SW 1271 (cell line): Measurements from ENCODE around the gene PRKAG2.
A peak's percentile ranks its signal among the peaks of the same experiment; 100 is the strongest.
"Not testable (repeated sequence)": the region's sequence is repeated elsewhere in the genome, so short reads cannot be mapped to it uniquely, and the experiment has no call there.

Experiments used
- DNase-seq, 2 experiments: peaks; one replicate each; lab custom pipeline; 2025; lab: John Stamatoyannopoulos, UW

PRKAG2 gene

DNA sequence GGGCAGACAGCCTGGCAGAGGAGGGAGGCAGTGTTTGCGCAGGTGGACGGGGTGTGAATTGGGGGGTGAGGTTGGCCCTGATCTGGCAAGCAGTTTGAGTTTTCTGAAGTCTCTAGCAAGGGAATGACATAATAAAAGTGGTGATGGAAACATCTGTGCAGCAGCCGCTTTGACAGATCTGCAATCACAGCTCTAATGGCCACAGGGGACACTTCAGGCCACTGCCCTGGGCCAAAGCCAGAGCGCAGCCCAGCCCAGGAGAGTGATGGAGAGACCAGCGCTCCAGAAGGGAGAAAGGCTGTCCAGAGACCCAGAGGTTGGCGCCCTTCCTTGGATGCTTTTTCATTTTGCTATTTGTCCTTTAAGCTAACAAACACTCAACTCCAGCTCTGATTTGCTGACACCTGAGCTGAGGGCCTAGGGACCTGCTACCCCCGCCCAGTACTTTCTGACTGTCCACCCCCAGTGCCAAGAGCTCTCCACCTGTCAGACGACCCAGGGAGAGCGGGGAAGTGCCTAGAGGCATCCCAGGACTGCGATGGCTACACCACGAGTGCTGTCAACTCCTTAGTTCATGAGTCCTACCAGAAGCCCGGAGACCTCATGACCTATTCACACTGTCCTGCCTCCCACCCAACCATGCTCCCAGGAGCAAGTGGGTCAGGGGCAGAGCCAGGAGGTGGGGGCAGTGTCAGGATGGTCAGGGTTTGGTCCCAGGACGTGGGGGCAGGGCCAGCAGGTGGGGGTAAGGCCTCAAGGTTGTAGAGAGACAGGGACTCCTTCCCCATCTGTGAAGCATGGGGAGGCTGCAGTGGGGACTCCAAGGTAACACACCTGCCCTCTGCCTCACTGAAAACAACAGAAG lies 112.6 kb downstream of the PRKAG2 start:
- no peak for DNase-seq

DNA sequence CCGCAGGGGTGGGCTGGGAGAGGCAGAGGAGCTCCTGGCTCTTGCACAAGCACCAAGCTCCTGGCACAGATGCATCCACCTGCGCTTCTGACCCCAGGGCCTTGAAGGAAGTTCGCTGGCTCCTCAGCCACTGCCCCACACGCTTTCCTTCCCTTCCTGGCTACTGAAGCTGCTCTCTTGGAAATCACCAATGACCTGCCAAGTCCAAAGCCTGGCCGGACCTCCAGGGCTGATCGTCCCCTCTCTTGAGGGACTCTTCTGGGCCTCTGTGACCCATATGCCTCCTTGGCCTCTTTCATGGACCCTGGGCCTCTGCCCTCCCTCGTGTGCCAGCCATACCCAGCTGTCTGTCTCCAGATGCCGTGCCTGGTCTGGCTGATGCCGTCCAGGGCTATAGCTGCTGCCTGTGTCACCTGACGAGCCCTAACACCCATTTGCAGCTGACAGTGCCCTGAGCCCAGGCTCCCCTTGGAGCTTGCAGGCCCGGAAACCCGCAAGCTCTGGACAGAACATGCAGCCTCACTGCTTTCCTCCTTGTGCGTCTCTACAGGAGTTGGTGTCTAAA lies 113.4 kb downstream of the PRKAG2 start:
- DNase-seq = no peak

DNA sequence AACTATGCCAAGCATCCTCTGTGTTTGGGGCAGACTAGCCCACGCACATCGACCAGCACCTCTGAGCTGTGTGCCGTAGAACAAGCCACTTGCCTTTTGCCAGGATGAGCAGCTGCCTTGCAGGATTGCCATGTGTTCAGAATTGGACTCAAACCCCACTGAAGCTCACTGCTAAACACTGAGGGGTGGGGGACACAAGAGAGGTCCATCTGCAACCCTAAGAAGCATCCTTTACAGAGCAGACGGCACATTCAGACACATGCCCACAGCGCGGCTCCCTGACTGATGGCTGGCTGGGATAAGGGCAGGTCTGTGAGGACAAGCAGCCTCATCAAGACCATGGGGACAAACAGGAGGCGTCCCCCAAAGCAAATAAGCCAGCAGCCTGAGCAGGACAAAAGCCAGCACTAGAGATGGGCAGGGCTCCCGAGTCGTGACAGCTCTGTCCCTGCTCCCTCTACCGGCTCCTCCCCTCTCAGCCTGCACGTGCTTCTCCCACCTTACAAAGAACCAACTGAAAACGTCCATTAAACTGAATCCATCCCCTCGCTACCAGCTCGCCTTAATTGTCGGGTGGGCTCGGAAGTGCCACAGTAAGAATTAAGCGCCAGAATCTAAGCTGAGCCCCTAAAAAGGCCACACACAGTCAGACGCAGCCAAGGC lies 114.2 kb downstream of the PRKAG2 start:
- DNase-seq = no peak

DNA sequence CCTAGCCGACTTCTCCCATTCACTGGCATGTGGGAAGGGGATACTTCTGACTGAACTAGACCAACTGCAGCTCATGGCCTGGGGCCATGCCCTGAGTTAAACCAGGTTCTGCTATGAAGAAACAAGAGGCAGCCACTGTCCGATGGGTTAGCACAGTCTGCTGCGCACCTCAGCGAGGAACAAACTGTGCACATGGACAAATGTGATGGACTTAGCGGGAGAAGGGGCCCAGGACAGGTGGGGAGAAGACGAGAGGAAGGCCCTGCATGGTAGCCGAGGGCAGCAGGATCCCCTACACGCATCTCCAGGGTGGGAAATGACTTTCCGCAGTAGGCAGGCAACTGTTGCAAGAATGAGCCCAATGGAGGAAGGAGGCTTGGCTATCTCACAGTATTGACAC lies 115.0 kb downstream of the PRKAG2 start:
- DNase-seq = no peak

DNA sequence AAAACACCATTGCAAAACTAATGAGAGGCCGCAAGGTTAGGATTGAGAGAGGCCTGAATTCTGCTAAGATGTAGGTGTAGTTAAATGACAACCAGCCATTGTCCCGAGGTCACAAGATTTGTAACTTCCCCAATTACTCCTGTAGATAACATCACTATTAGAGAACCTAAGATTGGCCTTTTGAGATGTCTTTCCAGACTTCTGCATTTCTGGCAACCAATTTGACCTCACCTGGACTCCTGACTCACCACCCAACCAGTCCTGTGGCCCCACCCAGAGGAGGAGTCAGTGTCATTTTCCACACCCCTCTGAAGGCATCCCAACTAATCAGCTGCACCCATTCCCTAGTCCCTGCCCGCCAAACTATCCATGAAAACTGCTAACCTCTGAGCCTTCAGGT lies 115.7 kb downstream of the PRKAG2 start:
- no peak for DNase-seq

DNA sequence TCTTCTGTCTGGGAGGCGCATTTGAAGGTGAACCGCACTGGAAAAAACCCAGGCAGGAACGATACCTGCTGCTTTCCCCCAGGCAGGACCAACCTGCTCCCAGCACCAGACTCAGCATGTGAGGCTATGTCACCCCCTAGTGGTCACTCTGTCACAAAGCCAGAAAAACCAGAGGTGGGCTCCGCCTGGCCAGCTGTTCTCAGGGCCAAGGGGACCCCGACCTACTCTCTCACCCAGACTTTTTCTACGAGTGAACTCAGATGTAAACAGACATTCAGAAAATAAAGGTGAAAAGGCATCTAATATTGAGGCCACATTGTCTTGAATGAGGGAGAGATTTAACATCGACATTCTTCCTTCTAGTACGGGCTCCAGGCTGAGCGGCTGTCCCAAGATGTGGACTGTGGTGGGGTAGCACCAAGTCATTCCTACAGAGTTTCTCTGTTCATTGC lies 117.3 kb downstream of the PRKAG2 start:
- peak in 1 of 2 experiments; percentile 66 for DNase-seq

DNA sequence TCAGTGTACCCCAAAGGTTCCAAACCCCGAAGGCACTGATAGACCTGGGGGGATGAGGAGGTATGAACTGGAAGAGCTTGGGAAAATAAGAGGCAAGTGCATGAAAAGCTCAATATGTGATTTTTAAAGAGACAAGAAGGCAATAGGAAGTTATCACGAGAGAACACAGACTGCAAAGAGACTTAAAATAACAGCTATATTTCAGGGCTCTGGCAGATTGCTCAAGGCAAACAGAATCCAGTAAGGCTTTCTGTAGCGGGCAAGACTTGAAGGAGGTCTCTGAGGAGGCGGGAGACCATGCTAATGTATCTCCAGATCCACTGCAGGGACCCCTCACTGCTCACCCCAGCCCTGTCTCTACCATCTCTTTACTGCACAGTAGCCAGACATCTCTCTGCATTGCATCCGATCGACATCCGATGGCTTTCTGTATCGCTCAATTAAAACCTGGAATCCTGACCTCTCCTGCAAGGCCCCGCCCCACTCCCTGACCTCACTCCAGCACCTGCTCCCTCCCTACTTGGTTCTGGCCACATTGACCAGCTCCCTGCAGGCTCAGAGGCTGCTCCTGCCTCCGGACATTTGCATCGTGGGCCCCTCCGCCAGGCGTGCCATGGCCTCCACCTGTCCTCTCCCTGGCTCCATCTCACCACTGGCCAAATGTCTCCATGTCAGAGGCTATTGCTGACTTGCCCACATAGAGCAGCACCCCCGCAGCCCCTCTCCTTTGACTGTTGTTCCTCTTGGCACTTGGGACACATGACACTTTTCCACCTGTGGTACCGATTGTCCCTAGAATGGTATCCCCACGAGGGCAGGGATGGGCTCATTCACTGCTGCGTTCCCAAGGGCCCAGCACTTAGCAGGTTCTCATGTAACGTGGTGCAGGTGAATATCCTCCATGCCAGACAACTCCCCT lies 118.0 kb downstream of the PRKAG2 start:
- DNase-seq = no peak

DNA sequence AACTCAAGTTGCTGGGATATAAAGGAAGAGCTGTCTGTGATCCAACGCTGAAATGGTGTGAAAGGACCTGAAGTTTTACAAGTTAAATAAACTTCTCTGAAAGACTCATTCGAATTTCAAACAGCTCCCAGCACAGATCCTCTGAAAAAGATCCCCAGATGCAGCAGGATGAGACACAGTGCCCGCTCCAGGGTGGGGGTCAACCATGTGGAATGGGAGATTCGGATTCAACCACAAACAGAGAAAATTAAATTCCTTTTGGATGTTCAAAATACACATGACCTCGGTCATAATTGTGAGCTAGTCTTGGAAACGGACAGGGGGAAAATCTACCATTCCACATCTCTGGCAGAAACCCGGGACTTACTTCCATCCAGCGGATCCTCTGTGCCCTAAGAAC lies 119.6 kb downstream of the PRKAG2 start:
- no peak for DNase-seq

DNA sequence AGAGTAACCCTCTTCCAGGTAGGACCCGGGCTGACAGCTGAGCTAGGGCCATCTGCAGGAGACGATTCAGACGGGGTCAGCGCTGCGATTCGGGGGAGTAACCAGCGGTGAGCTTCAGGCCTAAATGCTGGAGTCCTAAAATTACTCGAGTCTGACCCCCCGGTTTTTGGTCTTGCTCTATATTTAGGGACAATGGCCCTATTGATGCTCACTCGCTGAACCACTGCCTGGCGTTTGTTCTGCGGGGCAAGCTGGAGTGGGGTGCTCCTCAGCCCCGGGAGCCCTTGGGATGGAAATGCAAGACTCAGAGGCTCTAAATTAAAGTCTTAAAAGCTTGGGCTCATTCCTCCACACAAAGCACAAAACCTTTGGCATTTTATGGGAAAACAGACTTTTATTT lies 120.0 kb downstream of the PRKAG2 start:
- no peak for DNase-seq

DNA sequence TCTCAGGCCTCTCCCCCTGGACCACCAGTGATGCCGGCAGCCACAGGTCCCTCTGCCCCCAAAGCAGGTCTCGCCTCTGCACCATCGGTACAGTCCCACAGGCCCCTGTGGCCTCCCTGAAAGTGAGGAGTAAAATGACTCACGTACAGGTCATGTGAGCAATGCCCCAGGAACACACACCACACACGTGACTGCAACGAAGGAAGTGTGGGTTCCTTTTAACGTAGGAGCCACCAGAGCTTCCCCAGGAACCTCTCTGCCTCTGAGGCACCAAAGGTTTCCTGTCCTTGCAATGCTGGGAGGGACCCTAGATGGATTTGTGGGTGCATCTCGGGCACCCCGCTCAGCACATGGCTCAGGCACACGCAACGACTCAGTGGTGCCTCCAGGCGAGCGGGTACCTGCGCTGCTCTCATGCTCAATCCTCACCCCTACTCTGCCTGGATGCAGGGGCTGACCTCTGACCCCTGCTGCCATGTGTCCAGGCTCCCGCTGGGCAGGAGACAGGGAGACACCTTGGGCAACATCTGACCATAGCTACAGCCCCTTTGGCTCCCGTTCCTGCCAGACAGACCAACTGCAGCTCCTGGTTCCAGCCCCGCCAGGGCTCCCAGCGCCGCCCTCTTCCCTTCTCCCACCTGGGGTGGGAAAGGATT lies 120.7 kb downstream of the PRKAG2 start:
- no peak for DNase-seq

DNA sequence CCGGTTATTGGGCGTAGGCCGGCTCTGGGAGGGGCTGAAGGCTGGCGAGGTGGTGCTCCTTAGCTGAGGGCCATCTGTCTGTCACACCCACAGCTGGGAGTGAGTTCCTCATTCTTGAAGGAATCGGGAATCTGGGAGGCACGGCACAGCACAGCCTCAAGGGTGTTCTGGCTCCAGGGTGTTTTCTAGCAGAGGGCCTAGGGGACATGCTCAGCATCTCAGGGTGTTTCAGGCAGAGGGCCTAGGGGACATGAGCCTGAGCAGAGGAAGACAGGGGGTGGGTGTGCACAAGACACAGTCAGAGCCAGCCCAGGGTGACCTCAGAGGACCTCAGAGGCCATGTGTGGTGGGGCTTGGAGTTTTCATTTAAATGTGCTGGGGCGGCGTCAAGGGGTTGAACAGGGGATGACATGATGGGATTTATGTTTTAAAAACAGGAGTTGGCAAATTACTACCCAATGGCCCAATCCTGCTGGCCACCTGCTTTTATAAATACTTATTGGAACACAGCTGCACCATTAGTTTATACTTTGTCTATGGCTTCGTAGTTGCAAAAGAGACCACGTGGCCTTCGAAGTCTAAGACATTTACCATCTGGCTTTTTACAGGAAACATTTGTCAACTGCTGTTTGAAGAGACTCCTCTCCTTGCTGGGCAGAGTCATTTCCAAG lies 121.6 kb downstream of the PRKAG2 start:
- DNase-seq = no peak

DNA sequence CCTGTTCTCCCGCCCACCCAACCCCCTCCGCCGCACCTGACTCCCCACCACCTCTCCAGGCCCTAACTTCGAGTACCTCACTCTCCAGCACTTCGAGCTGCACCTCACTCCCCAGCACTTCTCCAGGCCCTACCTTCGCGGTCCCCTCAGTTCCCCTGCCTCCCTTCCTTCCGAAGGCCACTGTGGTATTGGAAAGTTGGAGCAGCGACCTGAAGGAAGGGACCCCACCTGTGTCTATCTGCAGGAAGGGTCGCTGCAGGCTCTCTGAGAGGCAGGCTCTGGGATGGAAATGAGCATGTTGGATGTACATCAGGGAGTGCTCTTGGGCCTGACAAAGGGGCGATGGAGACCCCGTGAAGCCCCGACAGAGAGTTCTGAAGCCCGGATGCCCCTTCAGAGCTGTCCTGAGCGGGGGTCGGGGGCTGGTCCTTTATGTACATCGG lies 122.2 kb downstream of the PRKAG2 start:
- no peak for DNase-seq

DNA sequence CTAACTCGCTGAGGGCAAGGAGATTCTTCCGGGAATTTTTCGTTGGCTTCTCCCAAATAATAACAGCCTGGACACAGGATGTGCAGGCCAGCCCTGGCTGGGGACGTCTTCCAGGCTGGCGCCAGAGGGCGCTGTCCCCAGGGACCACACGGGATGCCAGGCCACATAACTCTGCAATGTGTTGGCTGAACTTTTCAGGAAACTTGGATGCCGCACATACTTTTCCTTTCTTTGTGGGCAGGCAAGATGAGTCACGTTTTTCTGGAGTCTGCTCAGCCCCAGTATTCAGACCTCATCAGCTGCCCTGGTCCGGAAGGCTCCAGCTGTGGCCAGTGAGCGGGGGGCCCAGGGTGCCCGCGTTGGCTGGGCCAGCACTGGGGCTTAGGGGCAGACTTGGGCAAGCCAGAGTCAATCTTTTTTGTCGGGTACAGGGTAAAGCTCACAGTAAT lies 122.7 kb downstream of the PRKAG2 start:
- DNase-seq = peak; percentile 98

DNA sequence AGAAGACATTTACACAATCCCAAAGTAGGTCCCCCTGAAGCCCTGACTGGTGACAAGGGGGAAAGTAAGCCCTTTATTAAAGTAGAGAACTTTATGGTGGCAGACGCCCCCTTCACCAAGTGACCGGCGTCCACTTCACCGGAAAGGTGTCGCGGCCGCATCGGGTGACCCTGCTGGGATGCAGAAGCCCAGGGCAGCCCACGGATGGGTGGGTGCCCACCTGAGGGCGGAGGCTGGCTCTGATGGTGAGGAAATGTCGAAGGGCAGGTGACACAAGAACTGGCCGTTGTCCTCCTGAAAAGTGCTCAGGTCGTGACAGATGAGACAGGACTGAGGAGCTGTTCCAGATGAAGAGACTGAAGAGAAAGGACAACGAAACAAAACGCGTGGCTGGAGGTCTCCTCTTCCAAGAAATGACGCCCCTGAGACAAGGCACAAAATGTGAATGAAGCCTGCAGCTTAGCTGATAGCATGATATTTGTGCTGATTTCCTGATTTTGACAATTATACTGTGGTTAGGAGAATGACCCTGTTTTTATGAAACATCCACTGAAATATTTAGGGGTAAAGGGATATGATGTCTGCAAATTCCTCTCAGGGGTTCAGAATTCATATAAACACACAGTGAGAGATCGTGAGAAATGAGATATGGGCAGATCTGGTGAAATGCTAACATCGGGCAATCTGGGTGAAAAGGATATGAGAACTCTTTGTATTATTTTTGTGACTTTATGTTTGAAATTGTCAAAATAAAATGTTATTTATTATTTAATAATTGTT lies 123.9 kb downstream of the PRKAG2 start:
- no peak for DNase-seq

DNA sequence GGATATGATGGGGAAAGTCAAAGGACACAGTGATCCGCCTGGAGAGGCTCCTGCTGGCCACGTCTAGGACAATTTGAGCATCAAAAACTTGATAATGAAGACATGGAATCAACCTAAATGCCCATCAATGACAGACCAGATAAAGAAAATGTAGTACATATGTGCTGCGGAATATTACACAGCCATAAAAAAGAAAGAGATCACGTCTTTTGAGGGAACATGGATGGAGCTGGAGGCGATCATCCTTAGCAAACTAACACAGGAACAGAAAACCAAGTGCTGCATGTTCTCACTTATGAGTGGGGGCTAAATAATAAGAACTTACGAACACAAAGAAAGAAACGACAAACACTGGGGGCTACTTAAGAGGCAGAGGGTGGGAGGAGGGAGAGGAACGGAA lies 124.9 kb downstream of the PRKAG2 start:
- DNase-seq = no peak

DNA sequence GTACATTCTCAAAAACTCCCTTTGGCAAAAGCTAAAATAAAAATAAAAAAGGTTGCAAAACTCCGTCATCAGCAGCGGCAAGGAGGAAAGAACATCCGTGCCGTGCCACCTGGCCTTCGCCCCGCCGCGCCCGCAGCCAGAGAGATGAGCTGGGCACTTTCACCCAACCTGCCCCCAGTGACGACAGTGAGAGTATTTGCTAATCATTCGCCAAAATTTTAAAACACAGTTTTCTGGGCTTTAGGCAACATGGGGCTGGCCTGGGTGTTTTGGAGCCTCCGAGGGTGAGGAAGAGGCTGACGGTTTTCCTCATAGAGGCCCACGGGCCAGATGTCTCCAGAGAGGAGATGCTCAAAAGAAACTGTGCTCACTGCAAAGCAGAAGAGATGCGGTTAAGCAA lies 128.2 kb downstream of the PRKAG2 start:
- no peak for DNase-seq

DNA sequence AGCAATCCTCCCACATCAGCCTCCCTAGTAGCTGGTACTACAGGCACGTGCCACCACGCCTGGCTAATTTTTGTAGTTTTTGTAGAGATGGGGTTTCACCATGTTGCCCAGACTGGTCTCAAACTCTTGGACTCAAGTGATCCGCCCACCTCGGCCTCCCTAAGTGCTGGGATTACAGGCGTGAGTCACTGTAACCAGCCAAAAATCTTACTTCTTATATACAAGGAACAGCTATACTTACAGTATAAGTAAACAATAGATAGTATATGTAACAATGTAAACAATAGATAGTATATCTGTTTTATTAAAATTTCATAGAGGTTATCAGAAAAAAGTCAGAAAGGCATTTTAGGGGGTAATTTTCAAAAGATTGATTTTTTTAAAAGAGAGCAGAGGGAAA lies 128.9 kb downstream of the PRKAG2 start:
- not testable (repeated sequence) for DNase-seq

DNA sequence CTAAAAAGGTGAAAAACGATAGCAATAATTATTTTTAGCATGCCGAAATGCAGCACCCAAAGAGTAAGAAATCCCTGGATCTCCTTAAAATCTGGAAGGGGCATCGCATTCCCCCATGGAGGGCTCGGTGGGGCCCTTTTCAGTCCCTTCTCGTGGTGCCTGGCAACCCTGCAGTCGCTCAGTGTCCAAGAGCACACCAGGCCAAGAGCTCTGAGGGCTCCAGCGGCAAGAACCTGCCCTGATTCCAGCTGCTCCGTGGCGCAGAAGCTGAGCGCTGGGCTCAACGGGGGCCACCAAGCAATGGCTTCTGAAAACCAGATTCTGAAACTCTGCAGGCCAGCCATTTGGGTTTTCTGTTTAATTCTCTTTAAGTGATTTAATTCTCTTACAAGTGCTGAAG lies 131.2 kb downstream of the PRKAG2 start:
- no peak for DNase-seq

DNA sequence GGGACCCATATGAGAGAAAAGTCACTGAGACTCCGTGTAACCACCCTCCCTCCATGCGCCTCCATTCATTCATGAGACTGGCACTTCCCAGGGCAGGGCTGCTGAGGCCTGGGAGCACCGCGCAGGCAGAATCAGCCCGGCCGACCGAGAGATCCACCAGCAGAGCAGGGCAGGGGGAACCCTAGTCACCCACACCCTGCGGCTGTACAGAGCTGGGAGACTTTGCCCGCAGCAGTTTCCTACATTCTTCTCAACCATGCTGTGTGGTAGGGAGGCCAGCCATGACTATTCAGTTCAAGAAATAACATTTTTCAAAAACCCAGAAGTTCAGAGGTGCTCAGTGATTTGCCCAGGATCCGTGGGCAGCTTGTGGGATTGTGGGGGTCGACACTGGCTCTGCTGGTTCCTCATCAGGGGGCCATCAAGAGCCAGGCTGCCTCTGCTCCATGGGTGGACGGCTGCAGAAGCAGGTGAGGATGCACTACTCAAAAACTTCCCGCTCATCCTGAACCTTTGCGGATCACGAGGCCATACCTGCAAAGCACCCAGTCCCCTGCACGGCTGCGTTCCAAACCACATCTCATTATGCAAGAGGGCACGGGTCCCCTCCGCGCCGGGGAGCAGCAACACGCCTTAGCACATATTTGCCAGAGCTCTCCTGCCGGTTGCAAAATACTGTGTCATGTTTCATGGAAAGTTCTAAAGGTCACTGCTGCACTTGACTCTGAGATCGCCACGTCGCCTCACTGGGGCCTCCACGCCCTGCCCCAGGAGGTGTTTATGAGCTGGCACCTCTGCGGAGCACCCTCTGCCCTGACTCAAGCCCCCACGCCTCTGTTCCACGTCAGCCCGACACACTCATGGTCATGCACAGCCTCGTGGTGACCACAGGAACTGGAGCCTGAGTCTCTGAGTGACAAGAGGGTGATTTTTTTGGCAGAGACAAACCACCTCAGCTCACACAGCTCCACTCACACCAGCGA lies 132.0 kb downstream of the PRKAG2 start:
- peak; percentile 18 to 19 for DNase-seq
